Stomach smooth muscle (tissue), 2 donors: Measurements from ENCODE around the gene PCID2.

Experiments used
- H3K27ac ChIP-seq: one replicate; pipeline ENCODE4 v1.7.0; 2013; ENCODE audit warnings: mild to moderate bottlenecking, low read length, inconsistent platforms
- H3K27me3 ChIP-seq, 2 donors: one replicate each; pipeline ENCODE4 v1.7.0; 2013; ENCODE audit warnings: low read length in 2 of 2; ENCODE audit not compliant: insufficient read depth in 2 of 2, control insufficient read depth in 1 of 2
- H3K36me3 ChIP-seq, 2 donors: one replicate each; pipeline ENCODE4 v1.7.0; 2013; ENCODE audit warnings: low read length in 2 of 2; ENCODE audit not compliant: control insufficient read depth in 2 of 2, insufficient read depth in 2 of 2
- H3K4me1 ChIP-seq: one replicate; pipeline ENCODE4 v1.7.0; 2013; ENCODE audit warnings: low read length; ENCODE audit not compliant: control insufficient read depth, insufficient read depth
- H3K4me3 ChIP-seq, 2 donors: one replicate each; pipeline ENCODE4 v1.7.0; 2013; ENCODE audit warnings: low read length in 2 of 2
- H3K9ac ChIP-seq, 2 donors: one replicate each; pipeline ENCODE4 v1.7.0; 2013; ENCODE audit warnings: low read length in 2 of 2, mild to moderate bottlenecking in 1 of 2
- H3K9me3 ChIP-seq, 2 donors: one replicate each; pipeline ENCODE4 v1.7.0; 2013; ENCODE audit warnings: low read length in 2 of 2; ENCODE audit not compliant: control insufficient read depth in 2 of 2
- donor health status: healthy.
- donor health status: Pancreatic carcinoma.

The PCID2 gene

GRCh38 chr13:113147206-113147605, 61.3 kb downstream of the PCID2 start:
- Histone ChIP-seq H3K4me3 (no peak overlapping the region), H3K9ac (no peak overlapping the region), H3K9me3 (no peaks in the 10 kb centered on the region), H3K36me3 (no peaks in the 10 kb centered on the region), H3K27ac (no peak overlapping the region), H3K4me1 (peaks cover under 1% of the 10 kb centered on the region), H3K27me3 (no peaks in the 10 kb centered on the region)

- H3K4me1 ChIP-seq: no peaks in the 10 kb centered on the region
- H3K27me3 ChIP-seq: no peaks in the 10 kb centered on the region
- H3K36me3 ChIP-seq: no peaks in the 10 kb centered on the region
- H3K4me3 ChIP-seq: no peak overlapping the region
- no peak overlapping the region for H3K27ac ChIP-seq
- H3K9ac ChIP-seq: no peak overlapping the region
- H3K9me3 ChIP-seq: no peaks in the 10 kb centered on the region
Measured at GRCh38 chr13:113146750-113147149, 61.7 kb downstream of the PCID2 start.

- Histone ChIP-seq H3K27ac (no peak overlapping the region), H3K9ac (no peak overlapping the region), H3K27me3 (no peaks in the 10 kb centered on the region), H3K4me3 (no peak overlapping the region), H3K9me3 (no peaks in the 10 kb centered on the region), H3K4me1 (no peaks in the 10 kb centered on the region), H3K36me3 (no peaks in the 10 kb centered on the region)
Measured at GRCh38 chr13:113145911-113146598, 62.4 kb downstream of the PCID2 start.

GRCh38 chr13:113145496-113145895, 63.0 kb downstream of the PCID2 start:
- H3K9me3 ChIP-seq: no peaks in the 10 kb centered on the region
- H3K27ac ChIP-seq: no peak overlapping the region
- no peaks in the 10 kb centered on the region for H3K4me1 ChIP-seq
- H3K9ac ChIP-seq: no peak overlapping the region
- H3K27me3 ChIP-seq: no peaks in the 10 kb centered on the region
- no peaks in the 10 kb centered on the region for H3K36me3 ChIP-seq
- no peak overlapping the region for H3K4me3 ChIP-seq

- H3K9ac ChIP-seq: no peak overlapping the region
- no peaks in the 10 kb centered on the region for H3K9me3 ChIP-seq
- H3K27me3 ChIP-seq: no peaks in the 10 kb centered on the region
- no peaks in the 10 kb centered on the region for H3K4me1 ChIP-seq
- no peaks in the 10 kb centered on the region for H3K36me3 ChIP-seq
- H3K27ac ChIP-seq: no peak overlapping the region
- no peak overlapping the region for H3K4me3 ChIP-seq
Measured at GRCh38 chr13:113144255-113144629, 64.2 kb downstream of the PCID2 start.

GRCh38 chr13:113143466-113144254, 64.8 kb downstream of the PCID2 start:
- H3K9me3 ChIP-seq: no peaks in the 10 kb centered on the region
- no peak overlapping the region for H3K4me3 ChIP-seq
- no peaks in the 10 kb centered on the region for H3K36me3 ChIP-seq
- H3K4me1 ChIP-seq: no peaks in the 10 kb centered on the region
- H3K9ac ChIP-seq: no peak overlapping the region
- no peak overlapping the region for H3K27ac ChIP-seq
- no peaks in the 10 kb centered on the region for H3K27me3 ChIP-seq

GRCh38 chr13:113142876-113143275, 65.6 kb downstream of the PCID2 start:
- Histone ChIP-seq H3K27me3 (no peaks in the 10 kb centered on the region), H3K27ac (no peak overlapping the region), H3K36me3 (no peaks in the 10 kb centered on the region), H3K4me3 (no peak overlapping the region), H3K9me3 (no peaks in the 10 kb centered on the region), H3K9ac (no peak overlapping the region), H3K4me1 (no peaks in the 10 kb centered on the region)

GRCh38 chr13:113141601-113141970, 66.9 kb downstream of the PCID2 start:
- Histone ChIP-seq H3K9ac (no peak overlapping the region), H3K36me3 (no peaks in the 10 kb centered on the region), H3K4me1 (no peaks in the 10 kb centered on the region), H3K9me3 (no peaks in the 10 kb centered on the region), H3K27me3 (peaks cover 0 to 3% of the 10 kb centered on the region in 2 donors), H3K27ac (no peak overlapping the region), H3K4me3 (no peak overlapping the region)

GRCh38 chr13:113140677-113141600, 67.5 kb downstream of the PCID2 start:
- Histone ChIP-seq H3K4me3 (no peak overlapping the region), H3K27me3 (peaks cover 0 to 3% of the 10 kb centered on the region in 2 donors), H3K27ac (no peak overlapping the region), H3K36me3 (no peaks in the 10 kb centered on the region), H3K9ac (no peak overlapping the region), H3K9me3 (no peaks in the 10 kb centered on the region), H3K4me1 (no peaks in the 10 kb centered on the region)

GRCh38 chr13:113139577-113139976, 68.9 kb downstream of the PCID2 start:
- Histone ChIP-seq H3K27ac (no peak overlapping the region), H3K36me3 (no peaks in the 10 kb centered on the region), H3K27me3 (peaks cover 0 to 3% of the 10 kb centered on the region in 2 donors), H3K4me3 (no peak overlapping the region), H3K4me1 (no peaks in the 10 kb centered on the region), H3K9ac (no peak overlapping the region), H3K9me3 (no peaks in the 10 kb centered on the region)
